ENCODE measurements around the gene NECTIN4.
"Not testable (repeated sequence)": the region's sequence is repeated elsewhere in the genome, so short reads cannot be mapped to it uniquely, and the experiment has no call there.

Gene NECTIN4

GRCh38 chr1:161089251-161089924 lies at the start of gene NECTIN4:
TSS of gene NECTIN4 (minus strand) at chr1:161089558. CDS start at chr1:161089296, 262 bp downstream.
- no peak for DNase-seq (ENCODE audit: low read depth in 2 of 2)

- DNase-seq (ENCODE audit: low read depth in 2 of 2) = no peak
Observed at GRCh38 chr1:161138431-161138830, 49.1 kb upstream of the NECTIN4 start.

- DNase-seq (ENCODE audit: low read depth in 2 of 2) = no peak
Observed at GRCh38 chr1:161137881-161138280, 48.5 kb upstream of the NECTIN4 start.

GRCh38 chr1:161133220-161133740 lies 43.9 kb upstream of the NECTIN4 start:
- no peak for DNase-seq (ENCODE audit: low read depth in 2 of 2)

- DNase-seq (ENCODE audit: low read depth in 2 of 2) = peak; percentile 78 to 79
Observed at GRCh38 chr1:161132410-161133219, 43.3 kb upstream of the NECTIN4 start, which contains the start of gene DEDD. TSS of gene DEDD (minus strand) at chr1:161132667. CDS start at chr1:161124462, 8,205 bp downstream.

GRCh38 chr1:161131523-161132409 lies 42.4 kb upstream of the NECTIN4 start:
- DNase-seq (ENCODE audit: low read depth in 2 of 2) = no peak

- no peak for DNase-seq (ENCODE audit: low read depth in 2 of 2)
Observed at GRCh38 chr1:161130266-161130665, 40.9 kb upstream of the NECTIN4 start.

- no peak for DNase-seq (ENCODE audit: low read depth in 2 of 2)
Observed at GRCh38 chr1:161128591-161129420, 39.4 kb upstream of the NECTIN4 start.

- no peak for DNase-seq (ENCODE audit: low read depth in 2 of 2)
Observed at GRCh38 chr1:161127649-161128048, 38.3 kb upstream of the NECTIN4 start.

- no peak for DNase-seq (ENCODE audit: low read depth in 2 of 2)
Observed at GRCh38 chr1:161122967-161123366, 33.6 kb upstream of the NECTIN4 start.

- no peak for DNase-seq (ENCODE audit: low read depth in 2 of 2)
Observed at GRCh38 chr1:161121834-161122233, 32.5 kb upstream of the NECTIN4 start.

GRCh38 chr1:161121042-161121650 lies 31.8 kb upstream of the NECTIN4 start:
- no peak for DNase-seq (ENCODE audit: low read depth in 2 of 2)

- DNase-seq (ENCODE audit: low read depth in 2 of 2) = no peak
Observed at GRCh38 chr1:161119092-161119903, 29.9 kb upstream of the NECTIN4 start.

GRCh38 chr1:161117759-161118581 lies 28.6 kb upstream of the NECTIN4 start, which contains the start of the genes NIT1 and PFDN2:
TSS of gene NIT1 (plus strand) at chr1:161118105. CDS start at chr1:161118177, 72 bp downstream.
TSS of gene PFDN2 (minus strand) at chr1:161118037. CDS start at chr1:161118026, 11 bp downstream.
- peak; percentile 41 to 71 for DNase-seq (ENCODE audit: low read depth in 2 of 2)

- not testable (repeated sequence) for DNase-seq (ENCODE audit: low read depth in 2 of 2)
Observed at GRCh38 chr1:161115961-161116360, 26.6 kb upstream of the NECTIN4 start.

- no peak for DNase-seq (ENCODE audit: low read depth in 2 of 2)
Observed at GRCh38 chr1:161115132-161115711, 25.9 kb upstream of the NECTIN4 start.

- DNase-seq (ENCODE audit: low read depth in 2 of 2) = no peak
Observed at GRCh38 chr1:161114556-161114955, 25.2 kb upstream of the NECTIN4 start.

GRCh38 chr1:161113915-161114314 lies 24.6 kb upstream of the NECTIN4 start:
- DNase-seq (ENCODE audit: low read depth in 2 of 2) = no peak
